Measurements from ENCODE around the gene CDKN1C.

- TF ChIP-seq, protein P1, sequence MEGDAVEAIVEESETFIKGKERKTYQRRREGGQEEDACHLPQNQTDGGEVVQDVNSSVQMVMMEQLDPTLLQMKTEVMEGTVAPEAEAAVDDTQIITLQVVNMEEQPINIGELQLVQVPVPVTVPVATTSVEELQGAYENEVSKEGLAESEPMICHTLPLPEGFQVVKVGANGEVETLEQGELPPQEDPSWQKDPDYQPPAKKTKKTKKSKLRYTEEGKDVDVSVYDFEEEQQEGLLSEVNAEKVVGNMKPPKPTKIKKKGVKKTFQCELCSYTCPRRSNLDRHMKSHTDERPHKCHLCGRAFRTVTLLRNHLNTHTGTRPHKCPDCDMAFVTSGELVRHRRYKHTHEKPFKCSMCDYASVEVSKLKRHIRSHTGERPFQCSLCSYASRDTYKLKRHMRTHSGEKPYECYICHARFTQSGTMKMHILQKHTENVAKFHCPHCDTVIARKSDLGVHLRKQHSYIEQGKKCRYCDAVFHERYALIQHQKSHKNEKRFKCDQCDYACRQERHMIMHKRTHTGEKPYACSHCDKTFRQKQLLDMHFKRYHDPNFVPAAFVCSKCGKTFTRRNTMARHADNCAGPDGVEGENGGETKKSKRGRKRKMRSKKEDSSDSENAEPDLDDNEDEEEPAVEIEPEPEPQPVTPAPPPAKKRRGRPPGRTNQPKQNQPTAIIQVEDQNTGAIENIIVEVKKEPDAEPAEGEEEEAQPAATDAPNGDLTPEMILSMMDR (IDR thresholded peaks at IDR 0.05): no peak
- TF ChIP-seq EP300 (IDR thresholded peaks at IDR 0.05) (no peak), POLR2A (IDR thresholded peaks at IDR 0.05; ENCODE audit: low read depth) (no peak), POLR2AphosphoS5 (IDR thresholded peaks at IDR 0.05) (no peak)
Measured at GRCh38 chr11:2846056-2846455, 39.5 kb downstream of the CDKN1C start.
